Fibroblast of pulmonary artery (primary cell): Measurements from ENCODE around the gene ADD2.
"Not testable (repeated sequence)": the region's sequence is repeated elsewhere in the genome, so short reads cannot be mapped to it uniquely, and the experiment has no call there.

Experiments
- DNase-seq: peaks from one replicate; pipeline ENCODE4 v3.0.0-alpha.2; 2010; ENCODE audit warnings: low read depth
- H3K4me3 ChIP-seq: replicated peaks from 2 replicates; pipeline ENCODE4 v1.5.1; 2011; ENCODE audit warnings: low read depth, mild to moderate bottlenecking, control low read depth, low read length, moderate library complexity
- TF ChIP-seq, protein P1 (sequence below): IDR thresholded peaks from 2 replicates; pipeline ENCODE4 v1.5.1; 2011; ENCODE audit warnings: mild to moderate bottlenecking, control low read depth, low read length, inconsistent platforms; ENCODE audit errors: missing control alignments

Gene ADD2

DNA sequence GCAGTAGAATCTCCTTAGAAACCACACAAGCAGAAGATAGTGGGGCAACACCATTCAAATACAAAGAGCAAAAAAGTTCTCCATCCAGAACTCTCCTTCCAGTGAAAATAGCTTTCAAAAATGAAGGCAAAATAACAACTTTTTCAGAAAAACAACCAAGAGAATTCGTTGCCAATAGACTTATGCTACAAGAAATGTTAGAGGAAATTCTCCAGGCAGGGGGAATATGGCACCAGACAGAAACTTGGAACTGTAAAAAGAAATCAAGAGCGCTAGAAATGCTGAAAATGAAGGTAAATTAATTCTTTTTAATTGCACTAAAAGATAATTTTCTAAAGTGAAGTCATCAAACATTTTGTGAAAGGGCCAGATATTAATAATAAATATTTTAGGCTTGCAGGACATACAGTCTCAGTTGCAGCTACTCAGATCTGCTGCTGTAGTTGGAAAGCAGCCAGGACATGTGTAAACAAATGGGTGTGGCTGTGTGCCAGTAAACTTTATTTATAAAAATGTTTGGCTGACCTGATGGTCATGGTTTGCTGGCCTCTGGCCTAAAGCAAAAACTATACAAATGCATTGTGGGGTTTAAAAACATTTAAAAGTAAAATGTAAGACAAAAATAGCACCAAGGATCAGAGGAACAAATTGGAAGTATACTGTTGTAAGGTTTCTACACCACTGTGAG is 140.6 kb downstream of the ADD2 start:
- H3K4me3 ChIP-seq = no peak overlapping the region
- DNase-seq = peak; percentile 38
- TF ChIP-seq, protein P1, sequence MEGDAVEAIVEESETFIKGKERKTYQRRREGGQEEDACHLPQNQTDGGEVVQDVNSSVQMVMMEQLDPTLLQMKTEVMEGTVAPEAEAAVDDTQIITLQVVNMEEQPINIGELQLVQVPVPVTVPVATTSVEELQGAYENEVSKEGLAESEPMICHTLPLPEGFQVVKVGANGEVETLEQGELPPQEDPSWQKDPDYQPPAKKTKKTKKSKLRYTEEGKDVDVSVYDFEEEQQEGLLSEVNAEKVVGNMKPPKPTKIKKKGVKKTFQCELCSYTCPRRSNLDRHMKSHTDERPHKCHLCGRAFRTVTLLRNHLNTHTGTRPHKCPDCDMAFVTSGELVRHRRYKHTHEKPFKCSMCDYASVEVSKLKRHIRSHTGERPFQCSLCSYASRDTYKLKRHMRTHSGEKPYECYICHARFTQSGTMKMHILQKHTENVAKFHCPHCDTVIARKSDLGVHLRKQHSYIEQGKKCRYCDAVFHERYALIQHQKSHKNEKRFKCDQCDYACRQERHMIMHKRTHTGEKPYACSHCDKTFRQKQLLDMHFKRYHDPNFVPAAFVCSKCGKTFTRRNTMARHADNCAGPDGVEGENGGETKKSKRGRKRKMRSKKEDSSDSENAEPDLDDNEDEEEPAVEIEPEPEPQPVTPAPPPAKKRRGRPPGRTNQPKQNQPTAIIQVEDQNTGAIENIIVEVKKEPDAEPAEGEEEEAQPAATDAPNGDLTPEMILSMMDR = no peak

DNA sequence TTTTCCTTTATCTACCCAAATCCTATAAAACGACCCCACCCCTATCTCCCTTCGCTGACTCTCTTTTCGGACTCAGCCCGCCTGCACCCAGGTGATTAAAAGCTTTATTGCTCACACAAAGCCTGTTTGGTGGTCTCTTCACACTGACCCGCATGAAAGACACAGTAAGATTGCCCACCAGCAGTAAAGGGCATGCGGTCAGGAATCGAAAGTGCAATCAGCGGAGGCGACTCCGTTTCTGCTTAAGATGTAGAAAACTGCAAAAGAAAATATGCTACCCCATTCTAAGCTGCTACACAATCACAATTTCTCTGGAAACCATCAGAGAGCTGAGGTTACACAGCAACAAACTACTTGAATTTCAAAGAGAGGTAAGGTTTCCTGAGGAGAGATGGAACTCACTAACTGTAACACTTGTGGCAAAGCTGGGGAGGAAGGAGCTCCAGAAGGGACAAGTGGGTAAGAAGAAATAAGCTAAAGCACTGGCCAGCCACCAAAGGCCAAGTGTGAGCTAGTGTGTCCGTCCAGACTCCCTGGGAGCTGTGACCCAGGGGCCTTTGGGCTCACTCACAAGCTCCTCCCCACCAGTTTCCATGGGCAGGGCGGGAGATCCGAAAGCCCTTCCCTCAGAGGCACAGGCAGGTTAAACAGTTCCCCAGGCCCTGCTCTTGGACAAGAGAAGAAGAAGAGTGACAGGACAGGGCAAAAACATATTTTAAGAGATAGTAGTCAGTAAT is 141.6 kb downstream of the ADD2 start:
- TF ChIP-seq, protein P1 = no peak
- H3K4me3 ChIP-seq = no peak overlapping the region

DNA sequence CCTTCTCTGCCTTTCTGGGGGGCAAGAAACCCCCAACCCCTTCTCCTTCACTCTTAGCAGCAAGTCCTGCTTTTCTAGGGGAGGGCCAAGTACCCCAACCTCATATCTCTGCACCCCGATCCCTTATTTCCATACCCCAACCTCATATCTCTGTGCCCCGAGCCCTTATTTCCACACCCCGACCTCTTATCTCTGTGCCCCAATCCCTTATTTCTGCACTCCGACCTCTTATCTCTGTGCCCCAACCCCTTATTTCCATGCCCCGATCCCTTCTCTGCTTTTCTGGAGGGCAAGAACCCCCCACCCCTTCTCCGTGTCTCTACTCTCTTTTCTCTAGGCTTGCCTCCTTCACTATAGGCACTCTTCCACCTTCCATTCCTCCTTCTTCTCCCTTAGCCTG is 146.5 kb downstream of the ADD2 start:
- not testable (repeated sequence) for H3K4me3 ChIP-seq, DNase-seq

More for the DNA sequence above, 141.6 kb downstream of the ADD2 start:
- DNase-seq = no peak

DNA sequence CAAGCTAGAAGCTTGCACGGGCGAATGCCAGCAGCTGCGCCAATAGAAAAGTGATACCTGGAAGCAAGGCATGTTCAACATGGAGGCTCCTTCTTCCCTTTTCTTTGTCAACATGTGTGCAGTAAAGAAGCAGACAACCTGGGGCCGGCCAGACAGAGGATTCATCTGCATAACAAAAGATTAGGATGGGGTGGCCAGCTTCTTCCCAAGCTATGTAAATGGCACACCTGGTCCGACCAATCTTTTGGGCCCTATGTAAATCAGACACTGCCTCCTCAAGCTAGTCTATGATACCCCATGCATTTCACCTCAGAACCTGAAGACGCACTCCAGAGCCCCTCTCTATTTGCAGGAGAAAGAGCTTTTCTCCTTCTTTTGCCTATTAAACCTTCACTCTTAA is 148.0 kb downstream of the ADD2 start:
- TF ChIP-seq, protein P1 = no peak
- no peak overlapping the region for H3K4me3 ChIP-seq
- DNase-seq = no peak

DNA sequence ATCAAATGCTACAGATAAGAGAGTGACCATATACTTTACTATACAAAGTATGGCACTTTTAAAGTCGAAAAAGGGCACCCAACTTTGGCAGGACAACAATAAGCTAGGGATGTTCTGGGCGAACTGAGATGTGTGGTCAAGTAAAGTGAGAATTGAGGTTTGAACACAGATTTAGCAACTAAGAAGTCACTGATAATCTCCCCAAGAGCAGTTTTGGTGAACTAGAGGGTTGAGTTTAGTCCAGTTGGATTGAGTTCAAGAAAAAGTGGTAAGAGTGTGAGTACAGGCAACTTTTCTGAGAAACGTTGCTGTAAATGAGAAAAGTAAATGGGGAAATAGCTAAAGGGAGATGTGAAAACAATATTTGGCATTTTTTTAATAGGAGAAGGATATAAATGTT is 148.8 kb downstream of the ADD2 start:
- TF ChIP-seq, protein P1 = no peak
- H3K4me3 ChIP-seq = no peak overlapping the region
- DNase-seq = no peak

DNA sequence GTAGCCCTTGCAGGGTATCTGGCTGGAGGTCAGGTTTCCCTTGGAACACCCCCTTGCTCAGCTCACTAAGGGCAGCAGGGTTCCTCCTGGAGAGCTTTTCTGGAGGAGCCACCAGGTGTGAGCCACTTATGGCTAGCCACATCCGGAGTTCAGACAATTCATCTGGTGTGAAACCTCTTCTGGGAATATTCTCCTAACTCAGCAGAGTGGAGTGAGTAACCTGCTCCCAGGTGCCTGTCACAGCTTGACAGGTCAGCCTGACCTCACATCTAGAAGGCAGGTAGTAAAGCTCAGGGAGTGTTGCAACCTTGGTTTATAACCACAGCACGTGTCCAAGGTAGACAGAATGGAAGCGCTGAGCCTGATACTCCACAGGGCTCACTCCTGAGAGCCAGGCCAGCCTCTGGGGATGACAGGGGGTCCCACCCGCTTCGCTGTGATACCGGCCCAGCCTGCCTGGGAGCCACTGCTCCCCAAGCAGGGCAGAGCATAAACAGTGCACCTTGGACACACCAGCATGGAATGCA is 151.8 kb downstream of the ADD2 start:
- H3K4me3 ChIP-seq = no peak overlapping the region
- TF ChIP-seq, protein P1 = no peak
- DNase-seq = no peak

DNA sequence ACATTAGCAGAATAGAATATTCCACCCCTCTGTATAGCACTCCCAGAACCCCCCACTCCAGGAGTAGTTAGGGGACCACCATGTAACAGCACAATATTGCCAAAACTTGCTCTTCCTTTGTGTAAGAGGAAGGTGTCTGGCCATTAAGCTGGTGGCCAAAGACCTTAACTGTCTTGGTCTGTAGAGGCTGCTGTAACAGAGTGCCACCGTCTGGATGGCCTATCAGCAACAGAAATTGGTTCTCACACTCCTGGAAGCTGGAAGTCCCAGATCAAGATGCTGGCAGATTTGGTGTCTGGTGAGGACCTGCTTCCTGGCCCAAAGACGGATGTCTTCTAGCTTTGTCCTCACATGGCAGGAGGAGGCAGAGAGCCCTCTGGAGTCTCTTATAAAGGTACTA is 152.8 kb downstream of the ADD2 start:
- DNase-seq = no peak
- TF ChIP-seq, protein P1 = no peak
- no peak overlapping the region for H3K4me3 ChIP-seq
